CD14-positive monocyte (primary cell): Measurements from ENCODE around the gene TAX1BP1. TPM values are rescaled to one million over a fixed set of nuclear protein-coding genes. Genes with fewer than 3 reads are reported as not detected.
"Not testable (repeated sequence)": the region's sequence is repeated elsewhere in the genome, so short reads cannot be mapped to it uniquely, and the experiment has no call there.

Experiments used
- DNase-seq, 3 donors: peaks; one replicate each; pipeline ENCODE4 v3.0.0-alpha.2; 2011 to 2022
- H2AFZ ChIP-seq: 2 replicates; pipeline ENCODE4 v1.6.0; 2012; ENCODE audit warnings: mild to moderate bottlenecking, low read depth, low read length, inconsistent platforms; ENCODE audit not compliant: insufficient read depth, poor library complexity, severe bottlenecking
- H3K27ac ChIP-seq, 2 donors: 1 replicate in 1 of 2; 2 replicates in 1 of 2; pipeline ENCODE4 v1.5.1; 2012 to 2013; ENCODE audit warnings: low read length in 2 of 2, control low read depth in 1 of 2, inconsistent platforms in 1 of 2, low read depth in 1 of 2, mild to moderate bottlenecking in 1 of 2
- H3K27me3 ChIP-seq, 2 donors: one replicate each; pipeline versions ENCODE4 v1.6.0 to v1.6.1; 2011 to 2013; ENCODE audit warnings: low read length in 2 of 2; ENCODE audit not compliant: control insufficient read depth in 2 of 2, insufficient read depth in 2 of 2
- H3K36me3 ChIP-seq, 2 donors: replicated peaks in 1 of 2; 1 replicate in 1 of 2; 2 replicates in 1 of 2; pipeline versions ENCODE4 v1.5.1 to v1.6.1; 2012 to 2013; ENCODE audit warnings: low read length in 2 of 2, control low read depth in 1 of 2, inconsistent platforms in 1 of 2, mild to moderate bottlenecking in 1 of 2; ENCODE audit not compliant: insufficient read depth in 2 of 2, control insufficient read depth in 1 of 2
- H3K4me1 ChIP-seq, 2 donors: 1 replicate in 1 of 2; 2 replicates in 1 of 2; pipeline versions ENCODE4 v1.5.1 to v1.6.1; 2012 to 2013; ENCODE audit warnings: low read length in 2 of 2, control low read depth in 1 of 2, inconsistent platforms in 1 of 2, mild to moderate bottlenecking in 1 of 2, moderate library complexity in 1 of 2; ENCODE audit not compliant: insufficient read depth in 2 of 2, control insufficient read depth in 1 of 2
- H3K4me2 ChIP-seq: replicated peaks from 2 replicates; pipeline ENCODE3; 2012; ENCODE audit warnings: low read length, moderate library complexity, mild to moderate bottlenecking; ENCODE audit not compliant: poor library complexity, severe bottlenecking; ENCODE audit errors: extremely low read depth
- H3K4me3 ChIP-seq, 3 experiments: fragments of 200-600 bp in 1 of 3; sonication (generic) in 1 of 3; replicated peaks in 1 of 3; 1 replicate in 2 of 3; 2 replicates in 1 of 3; pipeline ENCODE4 v1.5.1; 2011 to 2013; ENCODE audit warnings: low read length in 3 of 3, mild to moderate bottlenecking in 3 of 3, control low read depth in 2 of 3, low read depth in 2 of 3, inconsistent platforms in 1 of 3, moderate library complexity in 1 of 3
- H3K79me2 ChIP-seq: 2 replicates; pipeline ENCODE4 v1.6.0; 2012; ENCODE audit warnings: mild to moderate bottlenecking, control low read depth, inconsistent platforms, low read length, moderate library complexity; ENCODE audit not compliant: insufficient read depth
- H3K9ac ChIP-seq: 2 replicates; pipeline ENCODE4 v1.6.0; 2017; ENCODE audit warnings: low read length, mild to moderate bottlenecking; ENCODE audit not compliant: insufficient read depth, poor library complexity, severe bottlenecking
- H3K9me3 ChIP-seq, 2 donors: replicated peaks in 1 of 2; 1 replicate in 1 of 2; 2 replicates in 1 of 2; pipeline versions ENCODE4 v1.5.1 to v1.6.1; 2012 to 2013; ENCODE audit warnings: low read length in 2 of 2, control low read depth in 1 of 2; ENCODE audit not compliant: control insufficient read depth in 1 of 2, insufficient read depth in 1 of 2
- H4K20me1 ChIP-seq: 2 replicates; pipeline ENCODE4 v1.6.0; 2012; ENCODE audit warnings: mild to moderate bottlenecking, low read length, control low read depth, moderate library complexity; ENCODE audit not compliant: insufficient read depth
- H3K27ac Mint-ChIP-seq, 7 donors: one replicate each; pipeline ENCODE4 v1.8.0; 2020; ENCODE audit warnings: mild to moderate bottlenecking in 7 of 7, mixed read lengths in 7 of 7, moderate library complexity in 6 of 7, inconsistent platforms in 2 of 7
- H3K27me3 Mint-ChIP-seq, 3 donors: one replicate each; pipeline ENCODE4 v1.8.0; 2021 to 2022; ENCODE audit warnings: low read depth in 3 of 3, mild to moderate bottlenecking in 3 of 3, mixed read lengths in 3 of 3, moderate library complexity in 3 of 3, inconsistent platforms in 1 of 3
- H3K36me3 Mint-ChIP-seq, 2 donors: one replicate each; pipeline ENCODE4 v1.8.0; 2020; ENCODE audit warnings: mixed read lengths in 2 of 2, inconsistent platforms in 1 of 2, mild to moderate bottlenecking in 1 of 2
- H3K4me1 Mint-ChIP-seq: one replicate; pipeline ENCODE4 v1.8.0; 2020; ENCODE audit warnings: mild to moderate bottlenecking, mixed read lengths
- H3K4me3 Mint-ChIP-seq, 2 donors: one replicate each; pipeline ENCODE4 v1.8.0; 2020; ENCODE audit warnings: mild to moderate bottlenecking in 2 of 2, mixed read lengths in 2 of 2, moderate library complexity in 1 of 2
- H3K9me3 Mint-ChIP-seq, 7 donors: one replicate each; pipeline ENCODE4 v1.8.0; 2020 to 2022; ENCODE audit warnings: mixed read lengths in 7 of 7, mild to moderate bottlenecking in 6 of 7, moderate library complexity in 6 of 7, inconsistent platforms in 2 of 7
- CTCF ChIP-seq: fragments of 200-600 bp; IDR thresholded peaks from one replicate; pipeline ENCODE4 v1.8.0; 2022; ENCODE audit warnings: antibody characterized with exemption, mild to moderate bottlenecking
- WGBS: methylation state at CpG from one replicate; pipeline ENCODE4 v1.1.5; 2013; ENCODE audit warnings: missing lambda C conversion rate; ENCODE audit not compliant: insufficient coverage; 5-methylcytosine and 5-hydroxymethylcytosine counted together
- intact Hi-C, 2 donors: fragments of 100-400 bp; cut with micrococcal nuclease; formaldehyde crosslinking; loops; one replicate each; pipeline versions ENCODE4 v1.15.0 to v1.15.1; 2023
- polyA plus RNA-seq, 3 donors: library from polyadenylated mRNA; depleted of rRNA in 1 of 3; unstranded in 2 of 3; stranded (reverse) in 1 of 3; fragments of 300-500 nt in 2 of 3; fragments of >200 nt in 1 of 3; fragmentation: Illumina TruSeq in 2 of 3; gene quantifications; 1 replicate in 2 of 3; 2 replicates in 1 of 3; pipeline ENCODE4 v1.2.3, GENCODE V29; 2012 to 2021

The TAX1BP1 gene
- polyA plus RNA-seq, 3 donors = 62.6 to 106 (median 85.3) TPM

DNA sequence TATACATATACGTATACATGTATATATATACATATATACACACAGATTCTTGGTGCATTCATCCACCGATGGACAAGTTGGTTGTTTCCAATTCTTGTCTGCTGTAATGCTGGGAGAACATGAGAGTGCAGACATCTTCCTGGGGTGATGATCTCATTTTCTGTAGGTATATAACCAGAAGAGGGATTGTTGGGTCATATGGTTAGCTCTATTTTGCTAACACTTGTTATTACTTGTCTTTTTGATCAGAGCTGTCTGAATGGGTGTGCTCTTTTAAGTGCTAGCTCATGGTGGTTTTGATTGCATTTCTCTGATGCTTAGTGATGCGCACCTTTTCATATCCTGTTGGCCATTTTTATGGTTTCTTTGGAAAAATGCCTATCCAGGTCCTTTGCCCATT, 106.4 kb downstream of the TAX1BP1 start:
- no peak overlapping the region for H3K27ac Mint-ChIP-seq
- Histone ChIP-seq H4K20me1 (peaks cover 24% of the 10 kb centered on the region), H3K4me3 (no peak overlapping the region), H3K79me2 (no peaks in the 10 kb centered on the region), H3K4me1 (no peaks in the 10 kb centered on the region), H3K36me3 (peaks cover 5 to 26% of the 10 kb centered on the region in 2 donors), H3K9me3 (no peaks in the 10 kb centered on the region), H3K27me3 (no peaks in the 10 kb centered on the region), H3K27ac (no peak overlapping the region), H3K9ac (no peak overlapping the region), H2AFZ (no peak overlapping the region), H3K4me2 (no peak overlapping the region)
- H3K36me3 Mint-ChIP-seq = peaks cover 37 to 39% of the 10 kb centered on the region in 2 donors
- DNase-seq = no peak
- no peak overlapping the region for H3K4me3 Mint-ChIP-seq
- H3K4me1 Mint-ChIP-seq = no peaks in the 10 kb centered on the region
- intact Hi-C loops = no loop called here
- no peaks in the 10 kb centered on the region for H3K9me3 Mint-ChIP-seq
- 100% methylated on average over 1 of the region's 3 CpGs for WGBS
- peaks cover 0 to 2% (median 0%) of the 10 kb centered on the region in 3 donors for H3K27me3 Mint-ChIP-seq
- no peak for TF ChIP-seq CTCF

DNA sequence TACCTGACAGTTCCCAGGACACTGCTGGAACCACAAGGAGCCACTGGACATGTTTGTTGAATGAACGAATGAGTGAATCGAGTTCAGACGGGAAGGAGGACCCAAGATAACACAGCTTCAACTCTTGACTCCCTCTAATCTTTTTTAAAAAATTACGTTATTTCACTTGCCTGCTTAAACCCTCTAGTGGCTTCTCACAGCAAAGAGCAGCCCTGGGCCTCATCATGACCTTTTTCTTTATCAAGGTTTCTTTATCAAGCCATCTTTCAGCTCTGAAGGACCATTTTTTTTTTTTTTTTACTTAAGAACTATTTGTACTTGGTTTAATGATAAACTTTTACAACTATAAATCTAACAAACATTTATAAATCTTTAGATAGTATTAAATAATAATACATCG, 110.6 kb downstream of the TAX1BP1 start:
- H3K9me3 Mint-ChIP-seq = peaks cover 3 to 7% (median 4%) of the 10 kb centered on the region in 7 donors
- intact Hi-C loops = no loop called here
- peaks cover 11% of the 10 kb centered on the region for H4K20me1 ChIP-seq
- no peaks in the 10 kb centered on the region for H3K27me3 Mint-ChIP-seq
- H2AFZ ChIP-seq = no peak overlapping the region
- H3K4me3 ChIP-seq = no peak overlapping the region
- H3K4me2 ChIP-seq = no peak overlapping the region
- H3K79me2 ChIP-seq = no peaks in the 10 kb centered on the region
- no peak overlapping the region for H3K4me3 Mint-ChIP-seq
- H3K27ac Mint-ChIP-seq = no peak overlapping the region
- H3K36me3 ChIP-seq = no peaks in the 10 kb centered on the region
- WGBS = 100% methylated on average over 1 of the region's 5 CpGs
- no peak for TF ChIP-seq CTCF
- H3K9me3 ChIP-seq = no peaks in the 10 kb centered on the region
- H3K36me3 Mint-ChIP-seq = peaks cover 30 to 33% of the 10 kb centered on the region in 2 donors
- H3K4me1 Mint-ChIP-seq = no peaks in the 10 kb centered on the region
- no peak overlapping the region for H3K9ac ChIP-seq
- DNase-seq = no peak
- no peak overlapping the region for H3K27ac ChIP-seq
- H3K27me3 ChIP-seq = no peaks in the 10 kb centered on the region
- no peaks in the 10 kb centered on the region for H3K4me1 ChIP-seq

DNA sequence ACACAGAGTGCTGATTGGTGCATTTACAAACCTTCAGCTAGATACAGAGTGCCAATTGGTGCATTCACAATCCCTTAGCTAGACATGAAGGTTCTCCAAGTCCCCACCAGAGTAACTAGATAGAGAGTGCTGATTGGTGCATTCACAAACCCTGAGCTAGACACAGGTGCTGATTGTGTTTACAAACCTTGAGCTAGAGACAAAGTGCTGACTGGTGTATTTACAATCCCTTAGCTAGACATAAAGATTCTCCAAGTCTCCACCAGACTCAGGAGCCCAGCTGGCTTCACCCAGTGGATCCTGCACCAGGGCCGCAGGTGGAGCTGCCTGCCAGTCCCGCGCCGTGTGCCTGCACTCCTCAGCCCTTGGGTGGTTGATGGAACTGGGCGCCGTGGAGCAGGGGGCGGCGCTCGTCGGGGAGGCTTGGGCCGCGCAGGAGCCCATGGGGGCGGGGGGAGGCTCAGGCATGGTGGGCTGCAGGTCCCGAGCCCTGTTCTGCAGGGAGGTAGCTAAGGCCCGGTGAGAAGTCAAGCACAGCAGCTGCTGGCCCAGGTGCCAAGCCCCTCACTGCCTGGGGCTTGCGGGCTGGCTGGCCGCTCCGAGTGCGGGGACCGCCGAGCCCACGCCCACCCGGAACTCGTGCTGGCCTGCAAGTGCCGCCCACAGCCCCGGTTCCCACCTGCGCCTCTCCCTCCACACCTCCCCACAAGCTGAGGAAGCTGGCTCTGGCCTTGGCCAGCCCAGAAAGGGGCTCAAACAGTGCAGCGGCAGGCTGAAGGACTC, 116.9 kb downstream of the TAX1BP1 start:
- H3K79me2 ChIP-seq, H3K4me2 ChIP-seq, H3K27ac Mint-ChIP-seq, H3K27me3 ChIP-seq, H3K9ac ChIP-seq, H3K4me3 ChIP-seq, H3K4me3 Mint-ChIP-seq, DNase-seq, H3K4me1 ChIP-seq, H2AFZ ChIP-seq, H3K27ac ChIP-seq, intact Hi-C loops, H3K27me3 Mint-ChIP-seq, H3K4me1 Mint-ChIP-seq: not testable (repeated sequence)
- Mint-ChIP-seq H3K36me3 (peaks cover 26 to 37% of the 10 kb centered on the region in 2 donors), H3K9me3 (peaks cover 11 to 26% (median 20%) of the 10 kb centered on the region in 7 donors)
- Histone ChIP-seq H4K20me1 (peaks cover 12% of the 10 kb centered on the region), H3K36me3 (peaks cover 0 to 11% of the 10 kb centered on the region in 2 donors), H3K9me3 (peaks cover 4 to 14% of the 10 kb centered on the region in 2 donors)
- WGBS = 97% methylated on average over 22 of the region's 28 CpGs
